GM13977 (cell line): ENCODE measurements around the gene RASGRF1.

ENCODE experiments used
- DNase-seq: peaks from one replicate; pipeline ENCODE4 v3.0.0; 2012; ENCODE audit warnings: low spot score
- in situ Hi-C: fragments of 300-500 bp; cut with MboI; formaldehyde crosslinking; loops from one replicate; pipeline ENCODE4 v1.12.0; 2022; ENCODE audit warnings: low sequenced_read_pairs, low pct_unique_long_range_greater_than_20kb, mixed read lengths, inconsistent platforms; ENCODE audit not compliant: unreplicated experiment
- TF ChIP-seq, protein P1 (sequence below): IDR thresholded peaks from 2 replicates; pipeline ENCODE4 v1.5.1; 2012; ENCODE audit warnings: mild to moderate bottlenecking, control low read depth; ENCODE audit not compliant: insufficient read depth; ENCODE audit errors: extremely low read depth, missing control alignments

Gene RASGRF1

GRCh38 chr15:79071901-79072300 is 18.7 kb downstream of the RASGRF1 start:
- in situ Hi-C loops = no loop called here
- TF ChIP-seq, protein P1, sequence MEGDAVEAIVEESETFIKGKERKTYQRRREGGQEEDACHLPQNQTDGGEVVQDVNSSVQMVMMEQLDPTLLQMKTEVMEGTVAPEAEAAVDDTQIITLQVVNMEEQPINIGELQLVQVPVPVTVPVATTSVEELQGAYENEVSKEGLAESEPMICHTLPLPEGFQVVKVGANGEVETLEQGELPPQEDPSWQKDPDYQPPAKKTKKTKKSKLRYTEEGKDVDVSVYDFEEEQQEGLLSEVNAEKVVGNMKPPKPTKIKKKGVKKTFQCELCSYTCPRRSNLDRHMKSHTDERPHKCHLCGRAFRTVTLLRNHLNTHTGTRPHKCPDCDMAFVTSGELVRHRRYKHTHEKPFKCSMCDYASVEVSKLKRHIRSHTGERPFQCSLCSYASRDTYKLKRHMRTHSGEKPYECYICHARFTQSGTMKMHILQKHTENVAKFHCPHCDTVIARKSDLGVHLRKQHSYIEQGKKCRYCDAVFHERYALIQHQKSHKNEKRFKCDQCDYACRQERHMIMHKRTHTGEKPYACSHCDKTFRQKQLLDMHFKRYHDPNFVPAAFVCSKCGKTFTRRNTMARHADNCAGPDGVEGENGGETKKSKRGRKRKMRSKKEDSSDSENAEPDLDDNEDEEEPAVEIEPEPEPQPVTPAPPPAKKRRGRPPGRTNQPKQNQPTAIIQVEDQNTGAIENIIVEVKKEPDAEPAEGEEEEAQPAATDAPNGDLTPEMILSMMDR = no peak

GRCh38 chr15:79068790-79069189 is 21.8 kb downstream of the RASGRF1 start:
- in situ Hi-C loops = no loop called here
- DNase-seq = no peak
- TF ChIP-seq, protein P1 = no peak

More at GRCh38 chr15:79071901-79072300, 18.7 kb downstream of the RASGRF1 start:
- no peak for DNase-seq

DNA sequence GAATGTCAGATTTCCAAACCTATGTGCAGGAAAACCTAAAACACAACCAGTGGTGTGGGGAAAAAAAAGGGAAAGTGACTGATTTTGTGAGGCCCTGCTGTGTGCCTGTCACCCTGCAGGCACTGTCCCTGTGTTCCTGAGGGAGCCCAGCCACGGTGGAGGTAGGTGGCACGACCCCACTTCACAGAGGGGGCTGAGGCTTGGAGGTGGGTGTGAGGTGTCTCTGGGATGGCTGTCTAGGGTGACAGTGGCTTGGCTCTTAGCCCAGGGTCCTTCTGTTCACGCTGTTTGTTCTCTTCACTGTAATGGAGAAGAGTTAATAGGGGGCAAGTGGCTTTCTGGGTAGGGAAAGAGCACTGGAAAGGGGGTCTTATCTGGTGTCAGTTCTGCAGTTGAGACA is 22.6 kb downstream of the RASGRF1 start:
- in situ Hi-C loops = no loop called here
- DNase-seq = no peak
- TF ChIP-seq, protein P1 = no peak

DNA sequence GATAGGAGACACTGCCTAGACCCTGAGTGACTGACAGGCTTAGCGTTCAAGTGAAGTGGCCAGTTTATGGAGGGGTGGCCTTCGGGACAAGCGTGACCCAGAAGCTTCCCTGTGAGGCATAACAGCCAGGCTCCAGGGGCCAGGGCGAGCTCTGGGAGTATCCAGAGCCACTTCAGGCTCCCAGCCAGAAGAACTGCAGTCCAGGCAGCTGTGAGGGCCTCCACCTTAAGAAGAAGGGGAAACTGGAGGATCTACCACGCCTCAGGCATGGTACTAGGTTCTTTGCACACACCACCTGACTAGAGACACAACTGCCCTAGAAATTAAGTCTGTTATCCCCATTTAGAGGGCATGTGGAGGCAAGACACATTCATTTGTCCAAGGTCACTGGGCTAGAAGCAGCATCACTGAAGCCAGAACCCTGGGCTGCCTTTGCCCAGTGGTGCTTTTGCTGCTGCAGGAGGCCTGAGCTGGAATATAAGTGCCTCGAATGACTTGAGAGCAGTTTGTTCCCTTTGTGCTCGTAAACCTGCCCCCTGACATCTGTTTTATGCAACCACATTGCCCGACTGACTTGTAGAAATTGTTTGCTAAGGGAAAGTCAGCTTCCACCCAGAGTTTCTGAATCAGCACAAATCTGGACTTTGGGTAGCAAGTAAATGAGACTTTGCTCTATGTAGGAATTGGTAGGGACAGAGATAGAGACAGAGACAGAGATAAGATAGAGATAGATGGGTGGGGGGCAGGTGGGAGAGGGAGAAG is 23.3 kb downstream of the RASGRF1 start:
- in situ Hi-C loops = no loop called here
- DNase-seq = no peak
- TF ChIP-seq, protein P1 = no peak

DNA sequence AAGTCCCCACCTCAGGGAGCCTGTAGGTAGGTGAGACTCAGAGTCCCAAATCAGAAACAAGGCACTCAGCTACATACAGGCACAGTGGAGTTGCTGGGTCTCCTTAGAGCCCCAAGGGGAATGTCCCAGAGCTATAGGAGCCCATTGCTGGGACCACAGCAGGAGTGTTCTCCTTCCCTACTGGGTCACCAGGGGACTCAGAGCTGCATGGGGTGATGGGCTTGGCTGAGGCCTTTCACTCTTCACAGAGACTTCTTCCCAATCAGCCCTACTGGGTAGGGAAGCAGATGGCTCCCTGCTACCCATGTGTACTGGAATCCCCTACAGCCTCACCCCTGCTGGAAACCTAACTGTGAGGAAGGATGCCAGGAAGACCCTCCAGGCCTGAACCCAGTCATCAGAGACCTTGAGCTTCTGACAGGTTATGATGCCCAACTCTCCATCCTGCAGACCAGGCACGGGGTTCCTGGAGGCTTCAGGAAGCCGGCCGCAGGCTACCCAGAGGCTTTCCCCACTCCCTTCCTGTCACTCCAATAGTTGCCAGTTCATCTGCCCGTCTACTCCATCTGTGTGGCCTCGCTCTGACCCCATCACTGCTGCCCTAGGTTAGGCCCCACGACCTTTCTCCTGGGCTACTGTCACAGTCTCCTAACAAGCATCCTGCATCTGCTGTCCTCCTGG is 24.0 kb downstream of the RASGRF1 start:
- TF ChIP-seq, protein P1 = no peak
- DNase-seq = no peak
- in situ Hi-C loops = no loop called here

DNA sequence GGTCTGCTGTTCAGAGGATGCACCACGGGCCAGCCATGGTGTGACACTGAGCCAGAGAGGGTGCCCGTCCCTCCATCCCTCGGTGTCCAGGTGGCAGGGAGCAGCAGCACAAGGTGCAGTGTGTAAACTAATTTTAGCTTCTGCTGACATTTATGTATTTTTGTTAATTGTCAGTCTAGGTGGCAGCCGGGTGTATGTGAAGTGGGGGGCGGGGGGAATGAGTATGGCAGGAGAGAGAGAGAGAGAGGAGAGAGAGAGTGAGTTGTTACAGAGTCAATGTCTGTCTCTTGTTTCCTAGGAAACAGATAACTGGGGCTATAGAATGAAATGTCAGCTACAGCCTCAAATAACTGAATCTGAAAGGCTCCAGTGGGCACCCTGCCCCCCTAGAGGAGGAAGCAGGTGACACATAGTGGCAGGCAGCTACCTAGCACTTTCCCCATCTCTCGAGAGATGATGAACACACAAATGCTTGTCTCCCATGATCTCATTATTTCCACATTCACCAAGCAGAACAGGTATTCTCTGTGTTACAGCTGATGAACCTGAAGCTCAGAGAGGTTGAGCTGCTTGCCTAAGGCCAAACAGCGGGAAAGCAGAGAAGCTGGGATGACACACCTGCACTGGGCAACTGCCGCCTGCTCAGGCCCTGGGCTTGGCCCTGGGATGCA is 24.7 kb downstream of the RASGRF1 start:
- TF ChIP-seq, protein P1 = no peak
- no peak for DNase-seq
- in situ Hi-C loops = no loop called here
